Skeletal muscle satellite cell (primary cell): ENCODE data around the gene DCK.
"Not testable (repeated sequence)": the region's sequence is repeated elsewhere in the genome, so short reads cannot be mapped to it uniquely, and the experiment has no call there.

Experiments
- H3K27me3 ChIP-seq: 2 replicates; pipeline ENCODE4 v1.7.0; 2013; ENCODE audit warnings: low read length; ENCODE audit not compliant: control insufficient read depth, insufficient read depth
- H3K36me3 ChIP-seq: 2 replicates; pipeline ENCODE4 v1.7.0; 2013; ENCODE audit warnings: mild to moderate bottlenecking, control low read depth, low read length; ENCODE audit not compliant: insufficient read depth
- H3K4me1 ChIP-seq: 2 replicates; pipeline ENCODE4 v1.7.0; 2013; ENCODE audit warnings: low read length; ENCODE audit not compliant: control insufficient read depth, insufficient read depth
- H3K4me2 ChIP-seq: 2 replicates; pipeline ENCODE4 v1.7.0; 2013; ENCODE audit warnings: mild to moderate bottlenecking, low read length
- H3K4me3 ChIP-seq: 2 replicates; pipeline ENCODE4 v1.7.0; 2013; ENCODE audit warnings: low read length
- H3K9ac ChIP-seq: 2 replicates; pipeline ENCODE4 v1.7.0; 2013; ENCODE audit warnings: mild to moderate bottlenecking, low read depth, low read length, moderate library complexity
- H3K9me3 ChIP-seq: replicated peaks from 2 replicates; pipeline ENCODE4 v1.7.0; 2013; ENCODE audit warnings: mild to moderate bottlenecking, control low read depth, low read length

The DCK gene

DNA sequence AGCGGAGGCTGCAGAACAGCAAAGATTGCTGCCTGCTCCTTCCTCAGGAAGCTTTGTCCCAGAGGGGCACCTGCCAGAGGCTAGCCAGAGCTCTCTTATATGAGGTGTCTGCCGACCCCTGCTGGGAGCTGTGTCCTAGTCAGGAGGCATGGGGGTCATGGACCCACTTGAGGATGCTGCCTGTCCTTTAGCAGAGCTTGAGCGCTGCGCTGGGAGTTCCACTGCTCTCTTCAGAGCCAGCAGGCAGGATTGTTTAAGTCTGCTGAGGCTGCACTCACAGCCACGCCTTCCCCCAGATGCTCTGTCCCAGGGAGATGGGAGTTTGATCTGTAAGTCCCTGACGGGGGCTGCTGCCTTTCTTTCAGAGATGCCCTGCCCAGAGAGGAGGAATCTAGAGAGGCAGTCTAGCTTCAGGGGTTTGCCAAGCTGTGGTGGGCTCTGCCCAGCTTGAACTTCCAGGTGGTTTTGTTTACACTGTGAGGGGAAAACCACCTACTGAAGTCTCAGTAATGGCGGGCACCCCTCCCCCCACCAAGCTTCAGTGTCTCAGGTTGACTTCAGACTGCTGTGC lies 10.9 kb downstream of the DCK start:
- H3K4me1 ChIP-seq, result peaks cover 8% of the 10 kb centered on the region
- H3K4me2 ChIP-seq, result no peak overlapping the region
- no peaks in the 10 kb centered on the region for H3K9me3 ChIP-seq
- H3K4me3 ChIP-seq, result no peak overlapping the region
- H3K27me3 ChIP-seq, result no peaks in the 10 kb centered on the region
- no peak overlapping the region for H3K9ac ChIP-seq
- no peaks in the 10 kb centered on the region for H3K36me3 ChIP-seq

DNA sequence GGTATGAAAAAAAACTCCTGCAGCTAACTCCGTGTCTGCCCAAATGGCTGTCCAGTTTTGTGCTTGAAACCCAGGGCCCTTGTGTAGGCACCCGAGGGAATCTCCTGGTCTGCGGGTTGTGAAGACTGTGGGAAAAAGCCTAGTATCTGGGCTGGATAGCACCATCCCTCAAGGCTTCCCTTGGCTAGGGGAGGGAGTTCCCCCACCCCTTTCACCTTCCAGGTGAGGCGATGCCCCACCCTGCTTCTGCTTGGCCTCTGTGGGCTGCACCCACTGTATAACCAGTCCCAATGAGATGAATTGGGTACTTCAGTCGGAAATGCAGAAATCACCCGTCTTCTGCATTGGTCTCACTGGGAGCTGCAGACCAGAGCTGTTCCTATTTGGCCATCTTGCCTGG lies 11.6 kb downstream of the DCK start:
- H3K4me1 ChIP-seq, result peaks cover 14% of the 10 kb centered on the region
- H3K36me3 ChIP-seq, H3K27me3 ChIP-seq, H3K9ac ChIP-seq, H3K4me3 ChIP-seq, H3K4me2 ChIP-seq, H3K9me3 ChIP-seq: not testable (repeated sequence)

DNA sequence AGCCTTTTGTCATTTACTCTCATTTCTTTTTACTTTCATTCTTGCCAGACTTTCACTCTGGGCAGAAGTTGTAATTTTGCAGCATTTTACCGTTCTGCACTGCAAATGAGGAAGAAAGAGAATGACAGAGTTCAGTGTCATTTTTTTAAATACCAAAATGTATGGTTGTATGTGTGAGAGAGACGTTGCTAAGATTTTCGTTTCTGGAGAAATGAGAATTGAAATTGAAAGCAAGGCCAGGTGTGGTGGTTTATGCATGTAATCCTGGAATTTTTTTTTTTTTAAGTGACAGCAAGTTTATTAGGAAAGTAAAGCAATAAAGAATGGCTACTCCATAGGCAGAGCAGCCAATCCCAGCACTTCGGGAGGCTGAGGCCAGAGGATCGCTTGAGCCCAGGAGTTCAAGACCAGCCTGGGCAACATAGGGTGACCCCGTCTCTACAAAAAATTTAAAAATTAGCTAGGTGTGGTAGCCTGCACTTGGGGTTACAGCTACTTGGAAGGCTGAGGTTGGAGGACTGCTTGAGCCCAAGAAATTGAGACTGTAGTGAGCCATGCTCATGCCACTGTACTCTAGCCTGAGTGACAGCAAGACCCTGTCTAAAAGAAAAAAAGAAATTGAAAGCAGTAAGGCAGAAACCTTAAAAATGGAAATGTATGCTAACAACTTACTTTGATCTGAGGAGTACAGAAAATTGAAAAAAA lies 12.9 kb downstream of the DCK start:
- Histone ChIP-seq H3K36me3 (no peaks in the 10 kb centered on the region), H3K9me3 (no peaks in the 10 kb centered on the region), H3K27me3 (no peaks in the 10 kb centered on the region), H3K4me1 (peaks cover 14% of the 10 kb centered on the region), H3K4me2 (no peak overlapping the region), H3K9ac (no peak overlapping the region), H3K4me3 (no peak overlapping the region)

DNA sequence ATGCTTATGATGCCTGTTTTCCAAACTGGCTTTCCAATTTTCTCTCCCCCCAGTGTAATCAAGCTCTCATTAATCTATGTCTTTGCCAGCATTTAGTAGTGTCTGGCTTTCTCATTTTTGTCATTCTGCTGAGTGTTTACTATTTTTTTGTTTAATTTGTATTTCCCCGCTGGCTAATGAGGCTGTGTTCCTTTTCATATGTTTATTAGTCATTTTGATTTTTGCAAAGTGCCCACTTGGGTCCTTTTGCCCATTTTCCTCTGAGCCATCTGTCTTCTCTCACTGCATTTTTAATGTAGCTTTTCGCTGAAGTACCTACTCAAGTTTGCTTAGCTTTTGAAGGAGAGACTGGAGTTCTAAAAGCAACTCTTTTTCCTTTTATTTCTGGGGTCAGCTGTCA lies 14.7 kb downstream of the DCK start:
- H3K4me3 ChIP-seq, result no peak overlapping the region
- no peak overlapping the region for H3K9ac ChIP-seq
- H3K9me3 ChIP-seq, result no peaks in the 10 kb centered on the region
- H3K27me3 ChIP-seq, result no peaks in the 10 kb centered on the region
- peaks cover 14% of the 10 kb centered on the region for H3K4me1 ChIP-seq
- no peaks in the 10 kb centered on the region for H3K36me3 ChIP-seq
- no peak overlapping the region for H3K4me2 ChIP-seq

DNA sequence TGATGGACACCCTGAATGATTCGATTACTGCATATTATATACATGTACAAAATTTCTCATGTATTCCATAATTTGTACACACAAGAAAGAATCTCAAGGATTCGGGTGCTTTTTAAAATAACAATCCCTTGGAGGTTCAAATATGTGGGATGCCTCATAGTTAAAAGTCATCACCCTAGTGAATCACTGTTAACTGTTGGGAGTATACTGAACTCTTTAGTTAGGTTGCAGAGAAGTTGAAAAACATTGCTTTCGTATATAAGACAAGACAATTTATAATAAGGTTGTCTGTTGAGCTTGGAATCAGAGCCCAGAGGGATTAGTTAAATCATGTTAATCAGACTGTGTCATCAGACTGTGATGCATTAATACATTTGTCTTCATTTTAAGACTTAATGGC lies 15.6 kb downstream of the DCK start:
- Histone ChIP-seq H3K4me3 (no peak overlapping the region), H3K27me3 (no peaks in the 10 kb centered on the region), H3K36me3 (no peaks in the 10 kb centered on the region), H3K9ac (no peak overlapping the region), H3K4me2 (peak overlapping the region; percentile 7), H3K4me1 (peaks cover 14% of the 10 kb centered on the region), H3K9me3 (no peaks in the 10 kb centered on the region)

DNA sequence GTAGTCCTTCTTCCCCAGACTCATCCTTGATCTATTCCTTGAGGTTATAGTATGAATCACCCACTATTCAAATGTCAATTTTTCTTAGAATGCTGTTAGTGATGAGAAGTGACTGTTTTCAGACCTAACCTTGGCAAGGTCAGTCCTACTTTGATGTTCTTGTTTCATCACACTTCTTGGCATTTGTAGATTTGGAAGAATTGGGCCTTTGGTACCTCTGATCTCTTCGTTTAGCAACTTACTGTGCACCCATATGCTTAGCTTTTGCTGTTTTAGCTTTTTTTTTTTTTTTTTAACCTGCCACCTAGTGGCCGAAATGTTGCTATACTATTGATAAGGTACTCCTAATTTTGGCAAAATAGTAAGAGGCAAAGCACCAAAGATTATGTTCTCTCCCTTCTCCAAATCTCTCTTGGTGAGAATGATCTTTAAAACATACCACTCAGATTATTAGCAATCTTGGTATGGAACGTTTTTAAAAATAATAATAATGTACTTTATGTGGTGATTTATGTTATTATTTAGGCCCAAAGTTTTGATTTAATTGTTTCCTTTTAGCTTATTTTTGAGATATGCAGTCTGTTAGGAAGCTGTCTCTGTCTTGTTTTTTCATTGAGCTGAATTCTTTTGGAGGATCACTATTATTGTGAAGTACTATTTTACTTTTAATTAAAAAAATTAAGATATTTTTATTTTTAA lies 16.6 kb downstream of the DCK start:
- H3K9ac ChIP-seq, result no peak overlapping the region
- no peak overlapping the region for H3K4me3 ChIP-seq
- peaks cover 14% of the 10 kb centered on the region for H3K4me1 ChIP-seq
- H3K9me3 ChIP-seq, result no peaks in the 10 kb centered on the region
- H3K36me3 ChIP-seq, result no peaks in the 10 kb centered on the region
- H3K27me3 ChIP-seq, result no peaks in the 10 kb centered on the region
- peak overlapping the region; percentile 7 for H3K4me2 ChIP-seq

- no peaks in the 10 kb centered on the region for H3K36me3 ChIP-seq
- H3K9me3 ChIP-seq, result no peaks in the 10 kb centered on the region
- H3K27me3 ChIP-seq, result no peaks in the 10 kb centered on the region
- H3K4me1 ChIP-seq, result peaks cover 14% of the 10 kb centered on the region
- no peak overlapping the region for H3K9ac ChIP-seq
- no peak overlapping the region for H3K4me3 ChIP-seq
- H3K4me2 ChIP-seq, result no peak overlapping the region
These were observed 18.0 kb downstream of the DCK start for GRCh38 chr4:71011451-71011850.

GRCh38 chr4:71017391-71017790 lies 23.9 kb downstream of the DCK start:
- H3K9ac ChIP-seq, H3K4me1 ChIP-seq, H3K27me3 ChIP-seq, H3K4me2 ChIP-seq, H3K4me3 ChIP-seq, H3K36me3 ChIP-seq, H3K9me3 ChIP-seq: not testable (repeated sequence)

GRCh38 chr4:71020611-71021010 lies 27.2 kb downstream of the DCK start:
- Histone ChIP-seq H3K4me3 (no peak overlapping the region), H3K36me3 (no peaks in the 10 kb centered on the region), H3K4me2 (no peak overlapping the region), H3K27me3 (no peaks in the 10 kb centered on the region), H3K9me3 (no peaks in the 10 kb centered on the region), H3K9ac (no peak overlapping the region), H3K4me1 (peaks cover 6% of the 10 kb centered on the region)

DNA sequence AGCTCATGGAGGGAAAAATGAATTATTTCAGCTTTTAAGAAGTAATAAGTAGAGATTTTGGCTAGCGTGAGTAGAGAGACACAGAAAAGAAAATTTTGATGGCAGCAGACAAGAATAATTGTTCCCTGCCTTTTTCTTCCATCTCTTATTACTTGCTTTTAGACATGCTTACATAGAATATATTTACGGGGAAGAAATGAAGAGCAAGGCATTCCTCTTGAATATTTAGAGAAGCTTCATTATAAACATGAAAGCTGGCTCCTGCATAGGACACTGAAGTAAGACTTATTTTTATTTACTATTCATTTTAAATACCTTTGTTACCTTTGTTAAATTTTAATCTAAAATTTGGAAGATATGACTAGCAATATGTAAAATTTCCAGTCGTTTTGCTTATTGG lies 32.2 kb downstream of the DCK start:
- no peaks in the 10 kb centered on the region for H3K27me3 ChIP-seq
- H3K9ac ChIP-seq, result peak overlapping the region; percentile 24
- H3K4me1 ChIP-seq, result peaks cover 24% of the 10 kb centered on the region
- peaks cover 10% of the 10 kb centered on the region for H3K36me3 ChIP-seq
- peak overlapping the region; percentile 55 for H3K4me2 ChIP-seq
- no peaks in the 10 kb centered on the region for H3K9me3 ChIP-seq
- no peak overlapping the region for H3K4me3 ChIP-seq

DNA sequence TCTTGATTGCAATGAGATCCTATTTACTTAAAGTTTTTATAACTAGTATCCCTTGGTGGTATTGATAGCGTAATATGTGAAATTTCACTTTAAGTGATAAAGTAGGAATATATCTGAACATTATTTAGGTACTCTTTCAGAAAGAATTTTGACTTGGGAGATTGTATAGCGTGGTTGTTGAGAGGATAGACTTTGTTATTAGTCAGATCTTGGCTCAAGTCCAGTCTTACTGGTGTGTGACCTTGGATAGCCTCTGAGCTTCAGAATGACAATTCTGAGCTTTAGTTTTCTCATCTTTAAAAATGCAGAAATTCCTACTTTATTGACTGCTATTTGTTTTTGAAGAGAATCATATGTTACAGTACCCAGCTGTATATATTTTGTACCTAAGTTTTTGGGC lies 32.6 kb downstream of the DCK start:
- no peaks in the 10 kb centered on the region for H3K9me3 ChIP-seq
- H3K36me3 ChIP-seq, result peaks cover 13% of the 10 kb centered on the region
- H3K4me2 ChIP-seq, result peak overlapping the region; percentile 55
- H3K27me3 ChIP-seq, result no peaks in the 10 kb centered on the region
- peak overlapping the region; percentile 24 for H3K9ac ChIP-seq
- H3K4me3 ChIP-seq, result no peak overlapping the region
- peaks cover 24% of the 10 kb centered on the region for H3K4me1 ChIP-seq

DNA sequence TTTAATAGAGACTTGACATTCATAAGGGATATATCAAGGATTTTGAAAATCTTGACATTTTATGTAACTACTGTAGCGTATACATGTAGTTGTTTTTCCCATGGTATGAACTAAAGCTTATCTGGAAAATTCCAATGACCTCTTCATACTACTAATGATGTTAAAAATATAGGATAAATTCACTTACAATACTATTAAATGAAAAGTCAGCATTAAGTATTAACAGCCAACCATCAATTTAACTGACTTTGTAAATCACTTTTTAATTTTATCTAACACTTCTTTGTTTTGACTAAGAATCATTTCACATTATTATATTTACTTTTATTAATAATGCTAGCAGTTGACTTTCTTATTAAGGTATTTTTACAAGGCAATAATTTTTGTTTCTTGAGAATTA lies 34.2 kb downstream of the DCK start:
- no peak overlapping the region for H3K4me2 ChIP-seq
- H3K9me3 ChIP-seq, result no peaks in the 10 kb centered on the region
- peaks cover 35% of the 10 kb centered on the region for H3K4me1 ChIP-seq
- no peak overlapping the region for H3K9ac ChIP-seq
- no peaks in the 10 kb centered on the region for H3K27me3 ChIP-seq
- H3K4me3 ChIP-seq, result no peak overlapping the region
- peaks cover 21% of the 10 kb centered on the region for H3K36me3 ChIP-seq
